Measurements from ENCODE around the gene VPS13D.
"Not testable (repeated sequence)": the region's sequence is repeated elsewhere in the genome, so short reads cannot be mapped to it uniquely, and the experiment has no call there.

Gene VPS13D

GRCh38 chr1:12324973-12325372 is 95.1 kb downstream of the VPS13D start:
- H3K4me3 ChIP-seq (ENCODE audit: insufficient read depth, low read depth, low read length, poor library complexity, severe bottlenecking), result not testable (repeated sequence)

DNA sequence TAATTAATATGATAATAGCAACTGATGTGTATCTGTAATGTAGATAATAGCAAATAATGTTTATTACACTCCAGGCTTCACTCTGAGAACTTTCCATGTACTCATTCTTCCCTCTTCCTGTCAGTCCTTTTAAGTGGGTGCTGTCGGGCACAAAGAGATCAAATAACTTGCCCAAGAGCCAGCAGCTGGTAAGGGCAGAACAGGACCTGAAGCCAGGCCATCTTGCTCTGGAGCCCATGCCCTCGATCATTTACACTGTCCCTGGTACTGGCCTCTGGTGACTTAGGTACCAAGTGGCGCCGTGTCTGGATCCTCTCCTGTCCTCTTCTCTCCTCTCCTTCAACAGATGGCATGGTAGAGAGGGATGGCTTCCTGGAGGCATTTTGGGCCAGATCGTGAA is 97.2 kb downstream of the VPS13D start:
- no peaks in the 10 kb centered on the region for H3K9me3 ChIP-seq (ENCODE audit: control insufficient read depth, low read length)
- DNase-seq, result no peak
- peaks cover 51% of the 10 kb centered on the region for H3K36me3 ChIP-seq (ENCODE audit: control insufficient read depth, insufficient read depth, low read length)
- no peak overlapping the region for H3K27ac ChIP-seq (ENCODE audit: insufficient read depth, low read length, poor library complexity, severe bottlenecking)
- H3K4me3 ChIP-seq (ENCODE audit: insufficient read depth, low read depth, low read length, poor library complexity, severe bottlenecking), result no peak overlapping the region
- no peaks in the 10 kb centered on the region for H3K4me1 ChIP-seq (ENCODE audit: control insufficient read depth, insufficient read depth, low read length, poor library complexity, severe bottlenecking)
- no peaks in the 10 kb centered on the region for H3K27me3 ChIP-seq (replicated peaks; ENCODE audit: control insufficient read depth, insufficient read depth, low read length, poor library complexity, severe bottlenecking)

More at GRCh38 chr1:12324973-12325372, 95.1 kb downstream of the VPS13D start:
- not testable (repeated sequence) for H3K9me3 ChIP-seq (ENCODE audit: control insufficient read depth, low read length); H3K27ac ChIP-seq (ENCODE audit: insufficient read depth, low read length, poor library complexity, severe bottlenecking); H3K27me3 ChIP-seq (replicated peaks; ENCODE audit: control insufficient read depth, insufficient read depth, low read length, poor library complexity, severe bottlenecking); DNase-seq; H3K4me1 ChIP-seq (ENCODE audit: control insufficient read depth, insufficient read depth, low read length, poor library complexity, severe bottlenecking)
- peaks cover 47% of the 10 kb centered on the region for H3K36me3 ChIP-seq (ENCODE audit: control insufficient read depth, insufficient read depth, low read length)

- no peak overlapping the region for H3K4me3 ChIP-seq (ENCODE audit: insufficient read depth, low read depth, low read length, poor library complexity, severe bottlenecking)
- no peaks in the 10 kb centered on the region for H3K27me3 ChIP-seq (replicated peaks; ENCODE audit: control insufficient read depth, insufficient read depth, low read length, poor library complexity, severe bottlenecking)
- H3K9me3 ChIP-seq (ENCODE audit: control insufficient read depth, low read length), result no peaks in the 10 kb centered on the region
- H3K27ac ChIP-seq (ENCODE audit: insufficient read depth, low read length, poor library complexity, severe bottlenecking), result no peak overlapping the region
- peaks cover 52% of the 10 kb centered on the region for H3K36me3 ChIP-seq (ENCODE audit: control insufficient read depth, insufficient read depth, low read length)
- no peak for DNase-seq
- no peaks in the 10 kb centered on the region for H3K4me1 ChIP-seq (ENCODE audit: control insufficient read depth, insufficient read depth, low read length, poor library complexity, severe bottlenecking)
Observed at GRCh38 chr1:12327566-12327965, 97.7 kb downstream of the VPS13D start.

DNA sequence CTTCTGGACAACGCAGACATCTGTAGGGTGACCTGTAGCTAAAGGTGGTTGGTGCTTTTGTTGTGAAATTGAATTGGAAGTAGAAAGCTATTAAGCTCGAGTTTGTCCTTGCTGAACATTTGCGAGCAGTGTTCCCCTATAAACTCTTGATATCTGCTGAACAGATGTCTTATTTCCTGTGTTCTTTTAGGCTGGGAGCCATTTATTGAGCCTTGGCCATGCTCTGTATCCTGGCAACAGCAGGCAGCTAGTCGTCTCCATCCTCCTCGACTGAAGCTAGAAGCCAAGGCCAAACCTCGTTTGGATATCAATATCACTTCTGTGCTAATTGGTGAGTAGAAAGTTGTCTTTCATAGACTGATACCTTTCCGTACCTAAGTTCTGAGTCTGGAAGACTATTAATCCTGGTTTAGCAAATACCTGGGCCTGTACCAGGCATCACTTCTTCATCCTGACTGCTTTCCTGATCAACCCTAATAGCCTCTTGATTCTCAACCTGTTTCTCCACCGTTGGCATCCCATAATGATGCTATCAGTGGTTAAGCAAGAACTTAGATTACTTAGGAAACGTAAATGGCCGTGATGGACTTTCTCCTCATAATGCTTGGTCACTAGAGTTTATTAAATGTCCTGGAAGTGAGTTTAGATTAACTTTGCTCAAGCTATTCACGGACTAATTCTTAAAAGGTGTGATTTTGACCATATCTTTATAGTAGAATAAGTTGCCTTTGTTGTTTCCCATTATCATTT is 103.4 kb downstream of the VPS13D start:
- H3K36me3 ChIP-seq (ENCODE audit: control insufficient read depth, insufficient read depth, low read length), result peaks cover 52% of the 10 kb centered on the region
- H3K4me1 ChIP-seq (ENCODE audit: control insufficient read depth, insufficient read depth, low read length, poor library complexity, severe bottlenecking), result no peaks in the 10 kb centered on the region
- no peaks in the 10 kb centered on the region for H3K9me3 ChIP-seq (ENCODE audit: control insufficient read depth, low read length)
- no peak for DNase-seq
- no peak overlapping the region for H3K27ac ChIP-seq (ENCODE audit: insufficient read depth, low read length, poor library complexity, severe bottlenecking)
- no peak overlapping the region for H3K4me3 ChIP-seq (ENCODE audit: insufficient read depth, low read depth, low read length, poor library complexity, severe bottlenecking)
- no peaks in the 10 kb centered on the region for H3K27me3 ChIP-seq (replicated peaks; ENCODE audit: control insufficient read depth, insufficient read depth, low read length, poor library complexity, severe bottlenecking)

GRCh38 chr1:12335815-12336214 is 106.0 kb downstream of the VPS13D start:
- no peak overlapping the region for H3K4me3 ChIP-seq (ENCODE audit: insufficient read depth, low read depth, low read length, poor library complexity, severe bottlenecking)
- H3K4me1 ChIP-seq (ENCODE audit: control insufficient read depth, insufficient read depth, low read length, poor library complexity, severe bottlenecking), result no peaks in the 10 kb centered on the region
- H3K27me3 ChIP-seq (replicated peaks; ENCODE audit: control insufficient read depth, insufficient read depth, low read length, poor library complexity, severe bottlenecking), result no peaks in the 10 kb centered on the region
- H3K27ac ChIP-seq (ENCODE audit: insufficient read depth, low read length, poor library complexity, severe bottlenecking), result no peak overlapping the region
- no peak for DNase-seq
- no peaks in the 10 kb centered on the region for H3K9me3 ChIP-seq (ENCODE audit: control insufficient read depth, low read length)
- H3K36me3 ChIP-seq (ENCODE audit: control insufficient read depth, insufficient read depth, low read length), result peaks cover 47% of the 10 kb centered on the region

DNA sequence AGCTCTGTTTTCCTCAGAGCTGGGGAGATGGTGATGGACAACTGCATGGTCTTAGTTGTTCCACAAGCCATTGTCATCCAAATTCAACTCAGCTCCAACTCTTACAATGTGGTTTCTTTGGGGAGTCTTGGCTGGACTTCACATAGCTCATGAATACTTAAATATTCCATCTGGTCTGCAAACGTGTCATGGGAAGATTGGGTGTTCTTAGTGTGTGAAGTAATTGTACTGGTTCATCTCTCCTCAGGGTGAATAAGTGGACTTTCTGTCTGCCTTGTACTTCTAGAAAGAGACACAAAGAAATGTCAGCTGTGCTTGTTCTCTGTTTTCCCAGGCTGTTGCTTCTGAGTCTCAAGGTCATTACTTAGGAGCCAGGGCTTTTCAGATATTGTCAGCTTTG is 106.6 kb downstream of the VPS13D start:
- no peak for DNase-seq
- Histone ChIP-seq H3K4me3 (ENCODE audit: insufficient read depth, low read depth, low read length, poor library complexity, severe bottlenecking) (no peak overlapping the region), H3K27me3 (replicated peaks; ENCODE audit: control insufficient read depth, insufficient read depth, low read length, poor library complexity, severe bottlenecking) (no peaks in the 10 kb centered on the region), H3K36me3 (ENCODE audit: control insufficient read depth, insufficient read depth, low read length) (peaks cover 42% of the 10 kb centered on the region), H3K9me3 (ENCODE audit: control insufficient read depth, low read length) (no peaks in the 10 kb centered on the region), H3K27ac (ENCODE audit: insufficient read depth, low read length, poor library complexity, severe bottlenecking) (no peak overlapping the region), H3K4me1 (ENCODE audit: control insufficient read depth, insufficient read depth, low read length, poor library complexity, severe bottlenecking) (no peaks in the 10 kb centered on the region)

DNA sequence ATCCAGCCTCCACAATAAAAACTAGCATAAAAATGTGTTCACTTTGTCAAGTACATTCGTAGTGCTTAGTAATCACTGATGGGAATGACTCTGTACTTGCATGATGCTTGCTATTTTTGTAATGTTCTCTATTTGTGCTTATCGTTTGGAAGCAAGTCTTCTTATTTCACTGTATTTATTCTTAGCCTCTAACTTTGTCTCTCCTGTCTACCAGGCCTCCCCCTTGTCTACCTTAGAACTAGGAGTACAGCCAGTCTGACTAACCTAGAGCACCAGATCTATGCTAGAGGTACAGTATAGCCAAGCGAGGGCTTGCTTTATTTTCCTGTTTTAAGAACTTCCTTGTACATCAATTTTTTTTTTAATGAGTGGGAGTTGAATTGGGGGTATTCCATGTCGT is 108.2 kb downstream of the VPS13D start:
- no peaks in the 10 kb centered on the region for H3K4me1 ChIP-seq (ENCODE audit: control insufficient read depth, insufficient read depth, low read length, poor library complexity, severe bottlenecking)
- H3K36me3 ChIP-seq (ENCODE audit: control insufficient read depth, insufficient read depth, low read length), result peaks cover 29% of the 10 kb centered on the region
- no peaks in the 10 kb centered on the region for H3K27me3 ChIP-seq (replicated peaks; ENCODE audit: control insufficient read depth, insufficient read depth, low read length, poor library complexity, severe bottlenecking)
- H3K9me3 ChIP-seq (ENCODE audit: control insufficient read depth, low read length), result no peaks in the 10 kb centered on the region
- DNase-seq, result no peak
- no peak overlapping the region for H3K27ac ChIP-seq (ENCODE audit: insufficient read depth, low read length, poor library complexity, severe bottlenecking)
- no peak overlapping the region for H3K4me3 ChIP-seq (ENCODE audit: insufficient read depth, low read depth, low read length, poor library complexity, severe bottlenecking)

DNA sequence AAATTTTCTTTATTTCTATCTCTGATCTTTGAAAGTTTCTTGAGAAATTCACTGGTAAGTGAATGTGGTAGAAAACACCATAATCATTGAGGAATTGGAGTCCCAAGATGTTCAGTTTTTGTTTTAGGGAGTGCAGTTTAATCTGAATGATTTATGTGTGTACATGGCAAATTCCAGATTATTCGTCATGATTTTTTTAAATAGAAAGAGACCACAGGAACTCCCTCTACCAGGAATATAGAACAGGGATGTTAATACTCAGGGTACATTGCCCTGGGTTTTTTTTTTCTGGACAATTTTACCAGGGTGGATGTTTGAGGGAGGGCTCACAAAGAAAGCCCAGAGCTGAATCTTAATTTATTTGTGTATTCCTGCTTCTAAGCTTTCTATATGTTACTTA is 109.0 kb downstream of the VPS13D start:
- H3K4me1 ChIP-seq (ENCODE audit: control insufficient read depth, insufficient read depth, low read length, poor library complexity, severe bottlenecking), result no peaks in the 10 kb centered on the region
- H3K9me3 ChIP-seq (ENCODE audit: control insufficient read depth, low read length), result no peaks in the 10 kb centered on the region
- no peak overlapping the region for H3K27ac ChIP-seq (ENCODE audit: insufficient read depth, low read length, poor library complexity, severe bottlenecking)
- no peak overlapping the region for H3K4me3 ChIP-seq (ENCODE audit: insufficient read depth, low read depth, low read length, poor library complexity, severe bottlenecking)
- DNase-seq, result no peak
- no peaks in the 10 kb centered on the region for H3K27me3 ChIP-seq (replicated peaks; ENCODE audit: control insufficient read depth, insufficient read depth, low read length, poor library complexity, severe bottlenecking)
- H3K36me3 ChIP-seq (ENCODE audit: control insufficient read depth, insufficient read depth, low read length), result peaks cover 20% of the 10 kb centered on the region

DNA sequence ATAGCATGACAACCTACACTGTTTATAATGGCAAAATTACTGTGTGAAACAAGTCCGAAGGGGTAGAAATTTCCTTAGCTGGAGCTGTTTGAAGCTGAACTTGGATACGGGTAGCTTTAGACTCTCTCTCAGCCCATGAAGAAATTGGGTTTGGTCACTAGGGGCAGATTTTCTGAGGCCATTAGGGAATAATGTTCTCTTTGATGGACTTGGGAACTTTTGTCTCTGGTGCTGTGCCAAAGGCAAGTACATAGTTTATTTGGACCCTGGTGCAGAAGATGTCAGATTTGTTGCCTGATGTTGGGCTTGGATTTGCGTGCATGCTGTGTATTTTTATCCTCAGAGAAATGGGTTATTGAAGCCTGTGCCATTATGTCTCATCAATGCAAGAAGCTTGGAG is 109.6 kb downstream of the VPS13D start:
- H3K4me1 ChIP-seq (ENCODE audit: control insufficient read depth, insufficient read depth, low read length, poor library complexity, severe bottlenecking), result peaks cover 4% of the 10 kb centered on the region
- no peak overlapping the region for H3K4me3 ChIP-seq (ENCODE audit: insufficient read depth, low read depth, low read length, poor library complexity, severe bottlenecking)
- no peaks in the 10 kb centered on the region for H3K27me3 ChIP-seq (replicated peaks; ENCODE audit: control insufficient read depth, insufficient read depth, low read length, poor library complexity, severe bottlenecking)
- no peak for DNase-seq
- peaks cover 15% of the 10 kb centered on the region for H3K36me3 ChIP-seq (ENCODE audit: control insufficient read depth, insufficient read depth, low read length)
- H3K27ac ChIP-seq (ENCODE audit: insufficient read depth, low read length, poor library complexity, severe bottlenecking), result no peak overlapping the region
- H3K9me3 ChIP-seq (ENCODE audit: control insufficient read depth, low read length), result no peaks in the 10 kb centered on the region

GRCh38 chr1:12339811-12340543 is 110.1 kb downstream of the VPS13D start:
- no peak overlapping the region for H3K27ac ChIP-seq (ENCODE audit: insufficient read depth, low read length, poor library complexity, severe bottlenecking)
- H3K4me1 ChIP-seq (ENCODE audit: control insufficient read depth, insufficient read depth, low read length, poor library complexity, severe bottlenecking), result peaks cover 10% of the 10 kb centered on the region
- no peaks in the 10 kb centered on the region for H3K9me3 ChIP-seq (ENCODE audit: control insufficient read depth, low read length)
- no peaks in the 10 kb centered on the region for H3K27me3 ChIP-seq (replicated peaks; ENCODE audit: control insufficient read depth, insufficient read depth, low read length, poor library complexity, severe bottlenecking)
- DNase-seq, result no peak
- H3K36me3 ChIP-seq (ENCODE audit: control insufficient read depth, insufficient read depth, low read length), result peaks cover 11% of the 10 kb centered on the region
- no peak overlapping the region for H3K4me3 ChIP-seq (ENCODE audit: insufficient read depth, low read depth, low read length, poor library complexity, severe bottlenecking)

All from effector memory CD4-positive, alpha-beta T cell (primary cell).